ENCODE data around the gene CEP41.

DNA sequence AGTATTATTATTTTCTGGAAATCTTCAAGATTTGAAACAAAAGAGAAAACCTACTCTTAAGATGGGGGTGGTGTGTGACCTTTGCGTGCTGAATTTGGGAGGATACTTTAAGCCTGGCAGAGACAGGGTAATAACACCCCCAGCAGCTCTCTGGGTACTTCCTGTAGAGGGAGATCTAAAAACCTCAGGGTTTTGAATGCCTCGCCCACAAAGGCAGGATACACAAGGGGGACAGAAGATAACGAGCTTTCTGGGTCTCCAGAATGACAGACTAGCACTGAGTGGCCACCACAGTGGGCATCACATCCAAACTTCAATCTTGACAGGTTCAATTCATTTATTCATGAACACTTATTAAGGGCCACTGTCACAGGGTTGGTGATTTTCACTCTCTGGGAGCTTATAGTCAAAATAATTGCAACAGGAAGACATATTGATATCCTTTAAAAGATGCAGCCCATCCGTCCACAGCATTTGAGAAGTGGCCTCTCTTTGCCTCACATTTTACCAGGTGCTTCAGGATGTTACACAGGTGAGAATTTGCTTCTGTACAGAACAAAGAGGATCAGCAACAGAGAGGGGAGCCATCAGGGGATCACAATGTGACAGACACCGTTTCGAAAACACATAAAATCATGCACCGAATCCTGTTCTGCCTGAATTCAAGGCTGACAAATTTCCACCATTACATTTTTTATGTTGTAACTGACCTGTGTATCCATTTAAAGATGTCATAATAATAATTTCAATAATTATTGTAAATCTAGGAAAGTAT is 46.2 kb downstream of the CEP41 start:
- TF ChIP-seq, protein P1, sequence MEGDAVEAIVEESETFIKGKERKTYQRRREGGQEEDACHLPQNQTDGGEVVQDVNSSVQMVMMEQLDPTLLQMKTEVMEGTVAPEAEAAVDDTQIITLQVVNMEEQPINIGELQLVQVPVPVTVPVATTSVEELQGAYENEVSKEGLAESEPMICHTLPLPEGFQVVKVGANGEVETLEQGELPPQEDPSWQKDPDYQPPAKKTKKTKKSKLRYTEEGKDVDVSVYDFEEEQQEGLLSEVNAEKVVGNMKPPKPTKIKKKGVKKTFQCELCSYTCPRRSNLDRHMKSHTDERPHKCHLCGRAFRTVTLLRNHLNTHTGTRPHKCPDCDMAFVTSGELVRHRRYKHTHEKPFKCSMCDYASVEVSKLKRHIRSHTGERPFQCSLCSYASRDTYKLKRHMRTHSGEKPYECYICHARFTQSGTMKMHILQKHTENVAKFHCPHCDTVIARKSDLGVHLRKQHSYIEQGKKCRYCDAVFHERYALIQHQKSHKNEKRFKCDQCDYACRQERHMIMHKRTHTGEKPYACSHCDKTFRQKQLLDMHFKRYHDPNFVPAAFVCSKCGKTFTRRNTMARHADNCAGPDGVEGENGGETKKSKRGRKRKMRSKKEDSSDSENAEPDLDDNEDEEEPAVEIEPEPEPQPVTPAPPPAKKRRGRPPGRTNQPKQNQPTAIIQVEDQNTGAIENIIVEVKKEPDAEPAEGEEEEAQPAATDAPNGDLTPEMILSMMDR (IDR thresholded peaks at IDR 0.05), result no peak
- no peak for TF ChIP-seq NFE2L1 (CRISPR knock-in tag; IDR thresholded peaks at IDR 0.05)
- TF ChIP-seq, protein P2, sequence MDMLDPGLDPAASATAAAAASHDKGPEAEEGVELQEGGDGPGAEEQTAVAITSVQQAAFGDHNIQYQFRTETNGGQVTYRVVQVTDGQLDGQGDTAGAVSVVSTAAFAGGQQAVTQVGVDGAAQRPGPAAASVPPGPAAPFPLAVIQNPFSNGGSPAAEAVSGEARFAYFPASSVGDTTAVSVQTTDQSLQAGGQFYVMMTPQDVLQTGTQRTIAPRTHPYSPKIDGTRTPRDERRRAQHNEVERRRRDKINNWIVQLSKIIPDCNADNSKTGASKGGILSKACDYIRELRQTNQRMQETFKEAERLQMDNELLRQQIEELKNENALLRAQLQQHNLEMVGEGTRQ (CRISPR knock-in tag; IDR thresholded peaks at IDR 0.05), result no peak
- TF ChIP-seq, protein P3, sequence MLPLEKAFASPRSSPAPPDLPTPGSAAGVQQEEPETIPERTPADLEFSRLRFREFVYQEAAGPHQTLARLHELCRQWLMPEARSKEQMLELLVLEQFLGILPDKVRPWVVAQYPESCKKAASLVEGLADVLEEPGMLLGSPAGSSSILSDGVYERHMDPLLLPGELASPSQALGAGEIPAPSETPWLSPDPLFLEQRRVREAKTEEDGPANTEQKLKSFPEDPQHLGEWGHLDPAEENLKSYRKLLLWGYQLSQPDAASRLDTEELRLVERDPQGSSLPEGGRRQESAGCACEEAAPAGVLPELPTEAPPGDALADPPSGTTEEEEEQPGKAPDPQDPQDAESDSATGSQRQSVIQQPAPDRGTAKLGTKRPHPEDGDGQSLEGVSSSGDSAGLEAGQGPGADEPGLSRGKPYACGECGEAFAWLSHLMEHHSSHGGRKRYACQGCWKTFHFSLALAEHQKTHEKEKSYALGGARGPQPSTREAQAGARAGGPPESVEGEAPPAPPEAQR (CRISPR knock-in tag; IDR thresholded peaks at IDR 0.05), result no peak
- TF ChIP-seq IRF2 (CRISPR knock-in tag; IDR thresholded peaks at IDR 0.05; ENCODE audit: borderline replicate concordance, low read depth), result no peak
- no peak for TF ChIP-seq RELA (CRISPR knock-in tag; IDR thresholded peaks at IDR 0.05; ENCODE audit: borderline replicate concordance)
- no peak for TF ChIP-seq CREM (CRISPR knock-in tag; IDR thresholded peaks at IDR 0.05)
- TF ChIP-seq NFYB (CRISPR knock-in tag; conservative IDR thresholded peaks at IDR 0.05; ENCODE audit: low read depth), result no peak
- TF ChIP-seq, protein P4, sequence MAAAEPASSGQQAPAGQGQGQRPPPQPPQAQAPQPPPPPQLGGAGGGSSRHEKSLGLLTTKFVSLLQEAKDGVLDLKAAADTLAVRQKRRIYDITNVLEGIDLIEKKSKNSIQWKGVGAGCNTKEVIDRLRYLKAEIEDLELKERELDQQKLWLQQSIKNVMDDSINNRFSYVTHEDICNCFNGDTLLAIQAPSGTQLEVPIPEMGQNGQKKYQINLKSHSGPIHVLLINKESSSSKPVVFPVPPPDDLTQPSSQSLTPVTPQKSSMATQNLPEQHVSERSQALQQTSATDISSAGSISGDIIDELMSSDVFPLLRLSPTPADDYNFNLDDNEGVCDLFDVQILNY (CRISPR knock-in tag; IDR thresholded peaks at IDR 0.05), result no peak
- no peak for TF ChIP-seq CREB1 (CRISPR knock-in tag; IDR thresholded peaks at IDR 0.05)
- TF ChIP-seq ESRRA (CRISPR knock-in tag; IDR thresholded peaks at IDR 0.05; ENCODE audit: borderline replicate concordance), result no peak
- TF ChIP-seq PRRX2 (CRISPR knock-in tag; IDR thresholded peaks at IDR 0.05), result no peak
